IPS DF 4.7 (cell line): ENCODE data around the gene HAPLN2.
"Not testable (repeated sequence)": the region's sequence is repeated elsewhere in the genome, so short reads cannot be mapped to it uniquely, and the experiment has no call there.

Experiments
- DNase-seq: peaks from one replicate; pipeline ENCODE4 v3.0.0-alpha.2; 2013; ENCODE audit warnings: low spot score; ENCODE audit errors: extremely low read depth

HAPLN2 gene

DNA sequence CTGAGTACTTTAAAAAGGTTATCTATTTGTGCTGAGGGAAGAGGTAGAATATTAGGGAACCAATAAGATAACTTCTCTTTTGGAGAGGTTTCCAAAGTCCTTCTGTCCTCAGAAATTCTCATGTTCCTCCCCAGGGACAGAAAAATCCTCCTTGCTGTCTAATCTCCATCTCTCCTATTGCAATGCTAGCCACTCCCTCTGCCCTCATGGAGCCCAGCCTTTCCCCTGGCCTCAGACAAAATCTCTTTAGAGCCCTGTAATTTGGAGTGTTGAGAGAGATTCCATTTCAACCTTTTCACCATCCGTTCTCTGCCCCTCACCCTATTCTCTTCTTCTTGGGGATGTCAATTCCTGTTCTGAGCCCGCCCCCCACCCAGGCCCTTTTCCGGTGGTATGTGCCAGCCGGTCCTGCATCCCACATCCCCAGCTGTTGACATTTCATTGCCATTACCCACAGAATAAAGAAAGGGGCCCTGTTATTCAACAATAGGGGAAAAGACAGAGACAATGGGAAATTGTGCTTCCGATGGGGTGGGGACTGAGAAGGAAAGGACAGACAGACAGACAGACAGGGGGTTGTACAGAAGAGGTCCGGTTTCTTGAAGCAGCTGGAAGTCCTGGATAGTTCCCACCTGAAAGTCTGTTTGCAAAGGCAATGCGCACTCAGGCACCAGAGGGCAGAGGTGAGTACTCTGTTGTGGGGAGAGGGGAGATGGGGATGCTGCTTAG lies at the start of gene HAPLN2:
Gene HAPLN2, plus strand, starts transcription at position 563 of the 729 bp plus-strand sequence. CDS start 4,076 bp downstream, outside the sequence.
- no peak for DNase-seq

DNA sequence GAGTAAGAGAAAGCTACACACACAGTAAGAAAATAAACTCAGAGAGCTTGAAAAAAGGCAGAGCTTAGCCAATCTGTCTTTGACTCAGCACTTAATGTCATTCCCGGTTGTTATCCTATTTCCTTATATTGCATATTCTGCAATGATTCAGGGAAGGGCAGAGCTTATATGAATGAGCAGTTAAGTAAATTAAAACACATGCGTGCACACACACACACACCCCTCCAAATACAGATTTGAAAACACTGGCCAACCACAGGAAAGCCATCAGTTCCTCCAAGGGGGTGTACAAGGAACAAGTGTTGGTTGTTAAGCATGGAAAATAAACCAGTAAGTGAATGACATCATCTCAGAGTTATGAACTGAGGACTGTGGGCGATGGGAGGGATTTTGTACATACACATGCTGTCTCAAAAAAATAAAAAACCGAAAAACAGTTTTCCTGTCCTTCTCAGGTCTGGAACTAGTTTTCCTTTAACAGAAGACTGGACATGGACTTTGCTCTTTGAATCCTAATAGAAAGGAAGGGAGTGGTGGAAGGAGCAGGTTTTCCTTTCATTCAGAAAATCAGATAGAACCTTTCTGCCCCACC lies 47.9 kb upstream of the HAPLN2 start:
- DNase-seq = no peak

DNA sequence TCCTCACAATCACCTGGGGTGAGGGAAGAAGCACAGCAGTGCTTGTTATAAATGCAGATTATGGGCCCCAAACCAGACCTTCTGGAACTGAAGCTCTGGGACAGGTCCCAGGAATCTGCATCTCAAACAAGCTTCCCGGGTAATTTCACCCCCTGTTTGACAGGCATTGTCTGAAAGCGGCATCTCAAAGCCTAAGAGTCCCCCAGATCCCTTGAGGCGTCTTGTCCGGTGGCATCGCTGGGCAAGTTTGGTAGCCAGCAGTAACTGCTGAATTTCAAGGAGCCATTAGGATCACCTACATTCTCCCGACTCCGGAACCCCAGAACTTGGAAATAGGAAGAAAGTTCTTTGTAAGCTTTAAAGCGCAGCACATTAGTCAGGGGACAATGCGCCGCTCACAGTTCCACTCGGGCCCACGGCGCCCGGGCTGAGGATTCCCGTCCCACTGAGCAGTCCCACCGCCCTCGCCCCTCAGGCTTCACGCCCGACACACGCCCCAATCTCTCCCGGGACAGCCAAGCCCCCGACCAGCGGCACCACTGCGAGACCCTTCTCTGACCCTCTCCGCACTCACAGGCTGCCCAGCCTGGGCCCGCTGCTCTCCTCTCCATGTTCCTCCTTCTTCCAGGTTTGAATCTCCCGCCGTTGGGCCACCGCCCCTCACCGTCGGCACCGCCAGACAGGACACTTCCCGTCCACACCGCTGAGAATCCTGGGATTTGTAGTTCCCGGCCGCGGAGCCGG lies 47.1 kb upstream of the HAPLN2 start, which contains the start of gene IQGAP3:
Gene IQGAP3, minus strand, starts transcription at position 647 of the 744 bp plus-strand sequence. Its CDS starts 36 bp downstream, at position 611.
- DNase-seq = no peak

DNA sequence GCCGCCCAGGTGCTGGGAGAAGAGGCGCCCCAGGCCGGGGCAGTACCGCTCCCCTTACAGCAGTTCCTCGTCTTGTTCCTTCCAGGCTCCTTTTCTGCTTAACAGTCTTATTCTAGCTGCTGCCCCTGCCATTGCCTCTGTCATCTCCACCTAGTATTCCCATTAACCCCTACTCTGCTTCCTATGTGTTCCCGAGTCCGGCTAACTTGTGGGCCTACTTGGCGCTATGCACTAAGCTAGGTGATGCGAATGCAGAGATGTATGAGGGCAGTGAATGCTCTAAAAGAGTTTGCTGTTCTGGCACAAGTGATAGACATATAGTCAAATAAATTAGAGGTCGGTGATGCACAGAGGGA lies 46.6 kb upstream of the HAPLN2 start:
- no peak for DNase-seq

DNA sequence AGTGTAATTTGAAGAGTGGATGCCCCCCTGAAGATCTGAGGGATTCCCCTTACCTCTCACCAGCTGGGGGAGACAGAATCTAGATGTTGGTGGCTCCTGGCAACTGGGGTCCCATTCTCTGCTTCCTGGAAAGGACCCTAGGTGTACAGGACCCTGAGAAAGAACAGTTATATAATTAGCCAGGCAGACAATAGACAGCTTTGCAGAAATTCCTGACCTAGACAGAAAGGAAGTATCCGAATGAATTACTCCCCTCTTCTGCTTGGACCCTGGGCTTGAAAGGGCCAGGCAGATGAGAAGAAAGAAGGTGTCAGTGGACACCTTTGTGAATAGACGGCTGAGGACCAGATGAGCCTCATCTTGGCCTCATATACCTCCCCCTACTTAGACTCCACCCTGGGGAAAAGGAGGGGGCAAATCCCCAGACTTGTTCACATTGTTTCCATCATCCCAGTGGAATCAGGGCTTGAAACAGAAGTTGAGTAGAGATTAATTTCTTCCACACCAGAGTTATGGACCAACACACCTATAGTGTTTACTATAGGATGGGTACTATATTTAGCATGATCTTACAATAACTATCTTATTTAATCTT lies 45.1 kb upstream of the HAPLN2 start:
- DNase-seq = no peak

DNA sequence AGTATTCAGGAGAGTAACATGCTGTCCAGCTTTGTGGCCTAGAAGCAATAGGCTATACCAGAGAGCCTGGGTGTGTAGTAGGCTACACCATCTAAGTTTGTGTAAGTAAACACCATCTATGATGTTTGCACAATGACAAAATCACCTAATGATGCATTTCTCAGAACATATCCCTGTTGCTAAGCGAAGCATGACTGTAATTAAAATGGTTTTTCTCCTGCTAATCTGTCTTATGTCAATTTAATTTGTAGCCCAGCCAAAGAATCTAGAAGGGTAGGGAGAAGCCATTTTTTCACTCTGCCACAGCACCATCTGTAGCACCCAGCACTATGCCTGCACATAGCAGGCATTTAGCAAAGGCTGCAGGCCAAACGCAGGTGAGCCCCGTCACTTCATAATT lies 41.7 kb upstream of the HAPLN2 start:
- DNase-seq = no peak

DNA sequence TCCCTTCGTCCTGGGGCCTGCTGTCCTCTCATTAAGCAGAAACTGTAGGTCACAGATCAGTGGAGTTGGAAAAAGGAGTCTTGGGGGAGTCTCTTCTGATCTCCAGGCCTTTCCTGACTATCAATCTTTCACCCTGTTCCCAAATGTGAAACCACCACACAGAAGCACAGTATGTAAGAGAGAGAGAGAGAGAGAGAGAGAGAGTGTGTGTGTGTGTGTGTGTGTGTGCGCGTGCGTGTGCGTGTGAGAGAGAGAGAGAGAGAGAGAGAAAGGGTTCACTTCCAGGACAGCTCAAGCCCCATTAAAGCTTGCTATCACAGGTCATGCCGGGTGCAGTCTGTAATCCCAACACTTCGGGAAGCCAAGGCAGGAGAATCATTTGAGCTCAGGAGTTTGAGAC lies 41.2 kb upstream of the HAPLN2 start:
- DNase-seq = no peak

DNA sequence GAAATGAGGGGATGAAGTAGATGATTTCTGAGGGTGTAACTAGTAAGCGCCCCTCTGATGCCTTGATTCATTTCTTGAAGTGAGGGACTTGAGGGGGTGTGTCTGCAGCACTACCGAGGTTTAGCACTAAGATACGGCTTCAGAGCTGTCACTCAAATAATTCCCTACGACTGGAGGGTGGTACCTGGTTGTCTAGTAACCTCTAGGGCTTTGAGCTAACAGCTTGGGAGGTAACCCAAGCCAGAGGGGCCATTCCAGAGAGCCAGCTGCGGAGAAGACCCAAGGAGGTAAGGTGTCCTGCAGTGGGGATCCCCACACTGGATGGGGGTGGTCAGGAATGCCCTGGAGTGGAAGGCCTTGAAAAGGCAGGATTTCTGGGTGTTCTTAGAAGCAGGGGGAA lies 39.7 kb upstream of the HAPLN2 start, which contains the start of gene TTC24:
Gene TTC24, plus strand, starts transcription at position 252 of the 400 bp plus-strand sequence. CDS start 1,642 bp downstream, outside the sequence.
- DNase-seq = no peak

DNA sequence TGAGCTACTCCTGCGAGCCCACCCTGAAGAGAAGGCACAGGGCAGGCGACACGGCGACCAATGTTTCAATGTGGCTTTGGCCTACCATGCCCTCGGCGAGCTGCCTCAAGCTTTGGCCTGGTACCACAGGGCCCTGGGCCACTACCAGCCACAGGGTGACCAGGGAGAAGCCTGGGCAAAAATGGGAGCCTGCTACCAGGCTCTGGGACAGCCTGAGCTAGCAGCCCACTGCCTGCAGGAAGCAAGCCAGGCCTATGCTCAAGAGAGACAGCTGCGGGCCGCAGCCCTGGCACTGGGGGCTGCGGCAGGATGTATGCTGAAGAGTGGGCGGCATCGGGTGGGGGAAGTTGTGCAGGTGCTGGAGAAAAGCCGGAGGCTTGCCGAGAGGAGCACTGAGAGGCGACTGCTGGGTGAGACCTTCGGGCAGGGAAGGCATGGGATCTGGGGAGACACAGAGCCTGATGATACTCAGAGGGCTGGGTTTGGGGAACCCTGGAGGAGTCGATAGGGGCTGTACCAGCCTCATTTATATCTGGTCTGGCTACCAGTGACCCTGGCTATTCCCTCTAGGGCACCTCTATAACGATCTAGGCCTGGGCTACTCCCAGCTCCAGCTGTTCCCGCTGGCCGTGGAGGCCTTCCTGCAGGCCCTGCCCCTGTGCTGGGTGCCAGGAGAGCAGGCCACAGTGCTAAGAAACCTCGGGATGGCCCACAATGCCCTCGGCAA lies 37.4 kb upstream of the HAPLN2 start:
- DNase-seq = no peak

DNA sequence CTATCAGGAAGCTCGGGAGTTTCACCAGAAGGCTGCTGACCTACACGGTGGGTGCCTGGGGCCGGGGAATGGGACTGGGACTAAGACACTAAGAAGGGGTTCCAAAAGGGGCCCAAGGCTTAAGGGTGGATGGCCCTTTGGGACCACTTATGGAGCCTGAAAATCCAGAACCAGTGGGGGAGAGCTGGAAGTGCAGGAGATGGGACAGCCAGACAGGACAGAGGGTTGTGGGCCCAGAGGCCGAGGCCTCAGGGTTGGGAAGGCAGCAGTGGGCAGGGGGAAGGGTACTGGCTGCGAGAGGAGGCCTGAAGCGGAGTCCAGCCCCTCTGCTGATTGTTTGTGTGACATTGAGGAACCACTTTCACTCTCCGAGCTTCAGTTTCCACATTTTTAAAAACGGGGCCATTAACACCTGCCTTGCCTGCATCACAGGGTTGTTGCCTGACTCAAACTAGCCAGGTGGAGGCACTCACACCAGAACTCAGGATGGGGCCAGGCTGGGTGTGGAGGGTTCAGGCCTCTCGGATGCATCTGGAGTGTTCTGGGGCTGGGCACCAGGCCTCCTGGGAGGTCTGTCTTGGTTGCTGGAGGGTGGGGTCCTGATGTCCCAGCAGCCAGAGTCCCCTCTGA lies 36.7 kb upstream of the HAPLN2 start:
- DNase-seq = no peak

DNA sequence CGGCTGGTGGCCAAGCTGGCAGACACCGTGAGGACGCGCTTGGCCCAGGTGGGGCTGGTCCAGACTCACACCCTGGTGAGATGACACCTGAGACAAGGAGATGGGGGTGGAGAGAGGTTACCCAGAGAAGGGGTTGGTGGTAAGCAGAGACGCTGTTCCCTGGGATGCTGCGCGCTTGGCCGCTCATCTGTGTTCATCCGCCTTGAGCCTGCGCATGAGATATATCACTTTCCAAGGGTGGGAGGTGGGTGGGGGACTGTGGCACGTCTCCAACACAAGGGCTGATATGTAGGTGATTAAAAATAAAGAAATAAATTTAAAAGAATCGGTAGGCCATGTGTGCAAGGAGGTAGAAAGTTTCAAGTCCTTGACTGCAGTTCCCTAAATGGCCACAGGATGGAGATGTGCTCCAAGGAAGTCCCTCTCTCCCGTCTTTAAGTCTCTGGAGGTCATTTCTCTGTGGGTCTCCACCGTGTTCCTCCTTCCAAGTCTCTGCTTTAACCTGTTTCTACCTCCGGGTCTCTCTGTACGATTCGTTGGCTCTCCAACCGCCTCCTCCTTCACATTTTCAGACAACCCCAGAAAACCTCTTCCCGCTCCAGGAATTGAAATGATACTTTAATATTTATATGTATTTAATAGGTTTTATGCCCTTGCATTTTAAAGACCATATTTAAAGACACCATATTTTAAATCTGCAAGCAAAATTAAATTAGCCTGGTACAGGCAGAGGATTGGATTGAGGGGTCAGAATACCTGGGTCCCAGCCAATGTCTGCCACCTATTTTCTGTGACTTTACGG lies 35.2 kb upstream of the HAPLN2 start:
- DNase-seq = no peak

DNA sequence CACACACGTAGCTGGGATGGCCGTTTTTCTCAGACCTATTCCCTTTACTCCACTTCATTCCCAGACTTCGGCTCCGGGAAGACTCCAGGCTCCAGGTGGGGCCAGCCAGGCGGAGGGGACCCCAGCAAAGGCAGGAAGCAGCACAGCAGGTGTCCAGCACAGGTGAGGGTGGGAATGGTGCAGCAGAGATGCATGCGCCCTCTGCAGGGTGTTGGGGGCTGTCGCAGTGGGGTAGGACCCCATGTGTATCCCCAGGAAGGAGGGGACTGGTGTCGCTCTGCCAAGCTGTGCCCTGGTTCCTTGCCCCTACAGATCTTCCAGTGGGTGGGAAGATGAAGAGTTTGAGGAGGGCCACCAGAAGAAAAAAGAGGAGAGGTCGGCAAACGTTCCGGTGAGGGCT lies 34.4 kb upstream of the HAPLN2 start:
- DNase-seq = no peak

DNA sequence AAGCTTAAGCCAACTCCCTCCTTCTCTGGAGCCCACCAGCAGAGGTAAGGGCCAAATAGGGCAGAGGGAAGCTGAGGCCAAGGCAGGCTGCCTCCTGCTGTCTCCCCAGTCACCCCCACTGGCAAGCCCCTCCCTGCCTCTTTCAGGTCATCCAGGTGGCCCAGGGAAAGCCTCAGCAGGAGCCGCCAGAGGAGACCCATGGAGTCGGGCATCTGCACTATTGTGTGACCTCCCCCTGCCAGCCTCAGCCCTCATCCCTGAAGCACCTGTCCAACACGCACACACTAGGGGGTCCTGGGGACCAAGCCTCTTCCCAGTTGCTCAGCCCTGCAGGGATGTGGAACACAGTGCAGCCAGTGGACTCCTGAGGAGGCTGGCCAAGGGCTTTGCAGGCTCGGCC lies 32.9 kb upstream of the HAPLN2 start:
- DNase-seq = no peak

DNA sequence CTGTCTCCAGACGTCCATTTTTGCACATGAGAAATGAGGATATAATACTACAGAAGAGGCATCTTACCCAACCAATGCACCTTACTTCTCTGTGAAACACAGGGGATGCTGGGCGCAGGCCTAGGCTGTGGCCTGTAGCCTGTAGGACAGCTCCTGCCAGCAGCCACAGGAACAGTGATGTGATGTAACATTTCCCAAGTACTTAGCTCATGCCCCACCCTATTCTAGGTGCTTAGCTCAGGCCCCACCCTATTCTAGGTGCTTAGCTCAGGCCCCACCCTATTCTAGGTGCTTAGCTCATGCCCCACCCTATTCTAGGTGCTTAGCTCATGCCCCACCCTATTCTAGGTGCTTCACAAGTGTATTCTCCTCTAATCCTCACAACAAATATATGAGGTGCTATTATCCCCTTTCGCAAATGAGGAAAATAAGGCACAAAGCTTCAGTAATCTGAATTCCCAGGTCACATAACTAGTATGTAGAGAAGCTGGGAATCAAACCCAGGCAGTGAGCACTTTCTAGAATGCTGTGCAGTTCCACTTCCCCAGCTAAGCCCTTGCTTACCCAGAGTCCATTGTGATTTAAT lies 32.2 kb upstream of the HAPLN2 start:
- no peak for DNase-seq

DNA sequence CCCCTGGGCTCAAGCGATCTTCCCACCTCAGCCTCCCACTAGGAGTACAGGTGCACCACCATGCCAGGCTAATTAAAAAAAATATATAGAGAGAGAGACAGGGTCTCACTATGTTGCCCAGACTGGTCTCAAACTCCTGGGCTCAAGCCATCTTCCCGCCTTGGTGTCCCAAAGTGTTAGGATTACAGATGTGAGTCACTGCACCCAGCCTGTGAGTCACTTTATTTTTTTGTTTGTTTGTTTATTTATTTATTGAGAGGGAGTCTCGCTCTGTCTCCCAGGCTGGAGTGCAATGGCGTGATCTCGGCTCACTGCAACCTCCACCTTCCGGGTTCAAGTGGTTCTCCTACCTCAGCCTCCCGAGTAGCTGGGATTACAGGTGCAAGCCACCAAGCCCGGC lies 31.3 kb upstream of the HAPLN2 start:
- not testable (repeated sequence) for DNase-seq

DNA sequence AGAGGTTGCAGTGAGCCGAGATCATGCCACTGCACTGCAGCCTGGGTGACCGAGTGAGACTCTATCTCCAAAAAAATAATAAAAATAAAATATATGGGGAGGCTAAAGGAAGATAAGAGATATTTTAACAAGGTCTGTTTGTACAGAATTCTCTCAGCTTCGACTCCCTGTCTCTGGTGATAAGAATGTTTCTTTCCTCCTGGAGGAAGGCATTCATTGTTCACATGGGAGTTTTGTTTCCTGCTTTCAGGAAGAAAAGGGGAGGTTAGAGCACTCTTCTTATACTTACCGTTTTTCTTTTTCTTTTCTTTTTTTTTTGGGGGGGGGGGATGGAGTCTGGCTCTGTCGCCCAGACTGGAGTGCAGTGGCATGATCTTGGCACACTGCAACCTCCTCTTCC lies 29.7 kb upstream of the HAPLN2 start:
- DNase-seq = no peak

DNA sequence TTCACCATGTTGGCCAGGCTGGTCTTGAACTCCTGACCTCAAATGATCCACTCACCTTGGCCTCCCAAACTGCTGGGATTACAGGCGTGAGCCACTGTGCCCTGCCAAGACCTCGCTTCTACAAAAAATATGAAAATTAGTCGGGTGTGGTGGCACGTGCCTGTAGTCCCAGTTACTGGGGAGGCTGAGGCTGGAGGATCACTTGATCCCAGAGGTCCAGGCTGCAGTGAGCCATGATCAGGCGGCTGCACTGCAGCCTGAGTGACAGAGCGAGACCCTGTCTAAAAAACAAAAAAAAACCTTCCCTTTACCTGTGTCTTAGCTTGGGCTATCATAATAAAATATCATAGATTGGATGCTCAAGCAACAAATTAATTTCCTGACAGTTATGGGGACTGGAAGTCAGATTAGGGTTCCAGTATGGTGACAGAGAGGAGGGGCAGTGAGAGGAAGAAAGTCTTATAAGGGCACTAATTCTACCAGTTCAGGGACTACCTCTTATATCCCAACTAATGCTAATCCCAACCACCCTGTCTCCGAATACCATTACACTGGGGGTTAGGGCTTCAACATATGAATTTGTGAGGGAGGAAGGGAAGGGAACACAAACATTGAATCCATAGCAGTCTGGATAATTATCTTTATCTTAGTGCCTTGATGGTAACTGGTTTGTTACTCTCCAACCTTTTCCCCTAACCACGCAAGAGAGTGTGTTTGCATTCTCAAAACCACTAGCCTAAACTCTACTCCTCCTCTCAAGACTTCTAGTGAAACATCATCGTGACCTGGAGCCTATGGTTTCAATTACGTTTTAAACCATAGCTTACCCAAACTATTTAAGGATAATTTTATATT lies 28.7 kb upstream of the HAPLN2 start:
- DNase-seq = no peak

DNA sequence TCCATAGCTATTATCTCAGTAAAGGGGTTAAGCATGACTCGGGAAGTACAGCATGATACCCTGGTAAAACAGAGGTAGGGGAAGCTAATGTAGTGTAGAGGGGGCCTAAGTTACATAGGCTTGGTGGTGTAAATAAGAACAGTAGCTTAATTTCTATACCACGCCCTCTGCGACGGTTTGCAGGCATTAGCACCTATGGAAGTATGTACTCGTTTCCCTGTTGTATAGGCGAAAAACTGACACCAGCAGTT lies 28.1 kb upstream of the HAPLN2 start:
- DNase-seq = no peak
